OCI-LY7 (cell line): ENCODE results near the gene TMEM179B. TPM values are rescaled to one million over a fixed set of nuclear protein-coding genes. Genes with fewer than 3 reads are reported as not detected.

ENCODE experiments used
- BruUV-seq: library from RNA; stranded (reverse); fragments of 400-500 nt; replicated peaks from 2 replicates; lab custom pipeline; 2021; lab: Mats Ljungman, UMichigan
- CTCF ChIA-PET: fragments of 300-600 bp; sonication (Branson Sonifier 250); formaldehyde crosslinking; loops from one replicate; lab custom pipeline; 2022; ENCODE audit warnings: antibody characterized with exemption; ENCODE audit not compliant: unreplicated experiment; lab: Charles Lee
- POLR2A ChIA-PET: fragments of 300-600 bp; sonication (Branson Sonifier 250); formaldehyde crosslinking; loops from one replicate; lab custom pipeline; 2022; ENCODE audit warnings: antibody characterized with exemption; lab: Charles Lee
- DNase-seq: peaks from one replicate; pipeline ENCODE4 v3.0.0-alpha.2; 2015; ENCODE audit warnings: low spot score
- H2AFZ ChIP-seq: fragments of 200-600 bp; sonication (generic), shearing (Covaris generic); 2 replicates; pipeline ENCODE4 v1.6.1; 2014; ENCODE audit warnings: mild to moderate bottlenecking, antibody characterized with exemption, low read length, moderate library complexity
- H3K27ac ChIP-seq: fragments of 200-600 bp; sonication (generic); 2 replicates; pipeline ENCODE4 v1.5.1; 2014; ENCODE audit warnings: mixed run types, low read depth, mild to moderate bottlenecking, moderate library complexity, low read length, inconsistent platforms; ENCODE audit not compliant: poor library complexity, severe bottlenecking
- H3K36me3 ChIP-seq: fragments of 200-600 bp; sonication (generic); 2 replicates; pipeline ENCODE4 v1.6.1; 2014; ENCODE audit warnings: mild to moderate bottlenecking, antibody characterized with exemption, low read length, moderate library complexity, mixed read lengths; ENCODE audit not compliant: insufficient read depth
- H3K4me1 ChIP-seq: fragments of 200-600 bp; sonication (generic); 2 replicates; pipeline ENCODE4 v1.5.1; 2014; ENCODE audit warnings: mild to moderate bottlenecking, low read length; ENCODE audit not compliant: insufficient read depth, poor library complexity, severe bottlenecking
- H3K4me2 ChIP-seq: fragments of 200-600 bp; sonication (generic); 2 replicates; pipeline ENCODE4 v1.6.1; 2014; ENCODE audit warnings: mild to moderate bottlenecking, low read length
- H3K4me3 ChIP-seq: fragments of 200-600 bp; sonication (generic); 2 replicates; pipeline ENCODE4 v1.5.1; 2014; ENCODE audit warnings: mild to moderate bottlenecking, low read depth, low read length; ENCODE audit not compliant: poor library complexity, severe bottlenecking
- H3K79me2 ChIP-seq: fragments of 200-600 bp; sonication (generic); 2 replicates; pipeline ENCODE4 v1.6.1; 2016; ENCODE audit warnings: low read depth, mild to moderate bottlenecking, low read length, moderate library complexity, mixed read lengths; ENCODE audit not compliant: insufficient read depth
- H3K9me2 ChIP-seq: fragments of 200-600 bp; sonication (generic); 2 replicates; pipeline ENCODE4 v1.6.1; 2016; ENCODE audit warnings: mild to moderate bottlenecking, low read length, mixed read lengths; ENCODE audit not compliant: insufficient read depth
- H3K9me3 ChIP-seq: fragments of 200-600 bp; sonication (generic); 2 replicates; pipeline ENCODE4 v1.6.1; 2014; ENCODE audit warnings: mild to moderate bottlenecking, mixed run types, low read length, mixed read lengths
- H4K20me1 ChIP-seq: fragments of 200-600 bp; sonication (generic); 2 replicates; pipeline ENCODE4 v1.6.1; 2014; ENCODE audit warnings: mild to moderate bottlenecking, antibody characterized with exemption, low read length, moderate library complexity, mixed read lengths; ENCODE audit not compliant: insufficient read depth
- CTCF ChIP-seq: fragments of 200-600 bp; sonication (generic); conservative IDR thresholded peaks from 2 replicates; pipeline ENCODE4 v1.5.1; 2014; ENCODE audit warnings: mild to moderate bottlenecking, antibody characterized with exemption, low read length, moderate library complexity, mixed read lengths
- EZH2phosphoT487 ChIP-seq: fragments of 200-600 bp; sonication (generic); IDR thresholded peaks from 2 replicates; pipeline ENCODE4 v1.6.1; 2018; ENCODE audit warnings: low read depth, borderline replicate concordance, mild to moderate bottlenecking, mixed run types, antibody characterized with exemption, low read length, moderate library complexity, mixed read lengths
- intact Hi-C: fragments of 100-400 bp; cut with micrococcal nuclease; formaldehyde crosslinking; loops from one replicate; pipeline ENCODE4 v1.10.0; 2022; ENCODE audit not compliant: unreplicated experiment
- total RNA-seq, 2 experiments: library from RNA; depleted of rRNA in 1 of 2; stranded (reverse); fragments of >200 nt in 1 of 2; shearing (Covaris generic) in 1 of 2; gene quantifications; 2 replicates each; pipeline ENCODE4 v1.2.3, GENCODE V29; 2014 to 2022

Gene TMEM179B
- total RNA-seq, 2 experiments from 2014 or later, result 18.6 to 33.1 TPM

- TF ChIP-seq CTCF (no peak), EZH2phosphoT487 (no peak)
- Histone ChIP-seq H3K9me3 (no peaks in the 10 kb centered on the region), H3K4me2 (peak overlapping the region; percentile 98), H3K9me2 (no peaks in the 10 kb centered on the region), H3K27ac (peak overlapping the region; percentile 71), H3K79me2 (peaks cover 24% of the 10 kb centered on the region), H3K4me3 (peak overlapping the region; percentile 97), H4K20me1 (no peaks in the 10 kb centered on the region; the same call in 1 of the 2 replicates), H3K36me3 (peaks cover 49% of the 10 kb centered on the region), H2AFZ (peak overlapping the region; percentile 62; the same call in 1 of the 2 replicates), H3K4me1 (peaks cover 16% of the 10 kb centered on the region)
- intact Hi-C loops, result loop anchor here (2.0 to 10.0 kb wide), 3 partner anchors 44 to 236 kb away; partner anchors contain the start of genes POLR2G, TMEM179B and TUT1
- ChIA-PET POLR2A (interaction anchor here (0.6 to 1.5 kb wide), 3 partner anchors 23 to 1469 kb away, joined by 3 to 4 read pairs (median 4); partner anchors contain the start of genes CYB561A3 and TMEM138), CTCF (no interaction called here)
- no TSS peak for BruUV-seq
- peak; percentile 74 for DNase-seq
Observed at GRCh38 chr11:62830904-62831519, 43.8 kb downstream of the TMEM179B start.

DNA sequence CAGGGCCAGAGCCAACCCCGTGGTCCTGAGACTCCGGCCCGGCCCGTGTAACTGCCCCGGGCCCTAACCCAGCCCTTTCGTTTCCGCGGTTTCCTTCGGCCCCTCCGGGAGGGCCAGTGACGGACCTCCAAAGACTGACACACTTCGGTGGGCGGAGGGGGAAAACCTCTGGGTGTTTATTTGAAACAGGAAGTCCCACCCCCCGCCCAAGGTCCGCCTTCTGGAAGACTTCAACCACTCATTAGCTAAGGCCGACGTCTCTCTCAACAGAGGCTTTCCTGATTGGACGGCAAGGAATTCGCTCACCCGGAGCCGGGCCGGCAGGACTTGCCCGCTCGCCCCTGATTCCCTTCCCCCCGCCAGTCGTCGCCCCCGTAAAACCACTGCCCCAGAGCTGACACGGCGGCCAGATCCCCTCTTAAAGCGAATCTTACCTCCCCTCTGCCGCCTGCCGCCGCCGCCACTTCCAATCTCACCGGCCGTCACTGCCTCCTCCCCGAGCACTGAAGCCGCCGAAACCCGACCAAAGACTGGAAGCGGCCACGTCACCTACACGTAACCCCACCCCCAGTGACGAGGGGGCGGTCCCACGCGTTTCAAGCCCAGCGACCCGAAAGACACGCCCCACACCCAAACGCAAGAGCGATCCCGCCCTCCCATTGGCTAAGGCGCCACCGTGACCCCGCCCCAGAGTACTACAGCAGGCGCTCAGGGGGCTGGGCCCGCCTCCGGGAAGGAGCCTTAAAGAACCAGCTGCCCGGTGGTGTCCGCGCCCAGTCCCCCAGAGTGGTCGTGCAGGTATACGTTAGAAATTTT, 44.5 kb downstream of the TMEM179B start, which contains the start of gene STX5:
STX5 (minus strand) TSS at position 532 of the 816 bp plus-strand sequence. CDS start 808 bp downstream, outside the sequence.
- no TSS peak for BruUV-seq
- peak within 1 kb of the TSS; percentile 62; the same call in 1 of the 2 replicates for H2AFZ ChIP-seq
- DNase-seq, result peak; percentile 99
- no peaks in the 10 kb centered on the region for H3K9me3 ChIP-seq
- H3K79me2 ChIP-seq, result peaks cover 30% of the 10 kb centered on the region
- H3K27ac ChIP-seq, result peak within 1 kb of the TSS; percentile 71
- no peaks in the 10 kb centered on the region; the same call in 1 of the 2 replicates for H4K20me1 ChIP-seq
- peak within 1 kb of the TSS; percentile 97 for H3K4me3 ChIP-seq
- H3K9me2 ChIP-seq, result no peaks in the 10 kb centered on the region
- TF ChIP-seq CTCF, result no peak
- no peak for TF ChIP-seq EZH2phosphoT487
- H3K36me3 ChIP-seq, result peaks cover 53% of the 10 kb centered on the region
- ChIA-PET POLR2A (interaction anchor here (0.6 to 1.5 kb wide), 6 partner anchors 10 to 230 kb away, joined by 3 to 6 read pairs (median 4); partner anchors contain the start of gene MTA2), CTCF (interaction anchor here (0.6 kb wide), 1 partner anchor 12 kb away, joined by 8 read pairs; no protein-coding TSS in a partner anchor)
- intact Hi-C loops, result loop anchor here (2.0 to 10.0 kb wide), 3 partner anchors 45 to 237 kb away; partner anchors contain the start of genes POLR2G, TMEM179B and TUT1
- H3K4me2 ChIP-seq, result peak within 1 kb of the TSS; percentile 98
- H3K4me1 ChIP-seq, result peaks cover 16% of the 10 kb centered on the region
